IMR-90 (cell line): ENCODE measurements around the gene GLIS1. TPM values are rescaled to one million over a fixed set of nuclear protein-coding genes. Genes with fewer than 3 reads are reported as not detected.

Experiments used
- ATAC-seq: fragments of 200-7000 bp; cut with Tn5 transposase; 2 replicates; pipeline ENCODE4 v1.9.1; 2020; ENCODE audit warnings: low read depth, mild to moderate bottlenecking, moderate library complexity
- BruUV-seq: library from RNA; stranded (reverse); fragments of 400-500 nt; replicated peaks from 2 replicates; lab custom pipeline; 2021; lab: Mats Ljungman, UMichigan
- CTCF ChIA-PET: fragments of 300-600 bp; formaldehyde crosslinking; extraction: SDS; loops from one replicate; lab custom pipeline; 2021; ENCODE audit warnings: antibody characterized with exemption; lab: Yijun Ruan, JAX
- POLR2A ChIA-PET: fragments of 300-600 bp; sonication (Branson Sonifier 250); formaldehyde crosslinking; loops from one replicate; lab custom pipeline; 2022; ENCODE audit warnings: antibody characterized with exemption; ENCODE audit not compliant: unreplicated experiment; lab: Charles Lee
- DNase-seq: peaks from one replicate; pipeline ENCODE4 v3.0.0; 2013
- H2AFZ ChIP-seq: replicated peaks from 2 replicates; pipeline ENCODE3; 2013; ENCODE audit warnings: low read length, mild to moderate bottlenecking; ENCODE audit not compliant: poor library complexity
- H2AK5ac ChIP-seq: 2 replicates; pipeline ENCODE4 v1.6.1; 2013; ENCODE audit warnings: low read depth, low read length, inconsistent platforms
- H2AK9ac ChIP-seq: replicated peaks from 2 replicates; pipeline ENCODE3; 2013; ENCODE audit warnings: mild to moderate bottlenecking, low read depth, low read length, moderate library complexity; ENCODE audit not compliant: poor library complexity
- H2BK120ac ChIP-seq: 2 replicates; pipeline ENCODE4 v1.6.1; 2013; ENCODE audit warnings: low read depth, low read length, inconsistent platforms
- H2BK15ac ChIP-seq: 3 replicates; pipeline ENCODE4 v1.6.1; 2013; ENCODE audit warnings: low read depth, low read length, inconsistent platforms
- H2BK20ac ChIP-seq: 2 replicates; pipeline ENCODE4 v1.6.1; 2013; ENCODE audit warnings: low read depth, mild to moderate bottlenecking, inconsistent platforms, low read length, moderate library complexity
- H2BK5ac ChIP-seq: 2 replicates; pipeline ENCODE4 v1.6.1; 2013; ENCODE audit warnings: mild to moderate bottlenecking, low read depth, low read length, inconsistent platforms; ENCODE audit not compliant: poor library complexity, severe bottlenecking
- H3K14ac ChIP-seq: replicated peaks from 2 replicates; pipeline ENCODE4 v1.6.1; 2013; ENCODE audit warnings: low read depth, low read length, inconsistent platforms
- H3K18ac ChIP-seq: 2 replicates; pipeline ENCODE4 v1.6.1; 2013; ENCODE audit warnings: low read depth, low read length, control low read depth
- H3K23ac ChIP-seq: 2 replicates; pipeline ENCODE4 v1.6.1; 2013; ENCODE audit warnings: low read depth, low read length, inconsistent platforms
- H3K27ac ChIP-seq: 2 replicates; pipeline ENCODE4 v1.5.1; 2013; ENCODE audit warnings: mild to moderate bottlenecking, control low read depth, low read length; ENCODE audit not compliant: insufficient read depth
- H3K27me3 ChIP-seq: 2 replicates; pipeline ENCODE4 v1.6.1; 2013; ENCODE audit warnings: low read length; ENCODE audit not compliant: control insufficient read depth, insufficient read depth
- H3K36me3 ChIP-seq: 2 replicates; pipeline ENCODE4 v1.6.1; 2013; ENCODE audit warnings: low read length, mixed read lengths; ENCODE audit not compliant: control insufficient read depth, insufficient read depth
- H3K4ac ChIP-seq: 2 replicates; pipeline ENCODE4 v1.6.1; 2013; ENCODE audit warnings: low read depth, low read length, inconsistent platforms
- H3K4me1 ChIP-seq: 2 replicates; pipeline ENCODE4 v1.6.1; 2013; ENCODE audit warnings: low read length, mixed read lengths; ENCODE audit not compliant: control insufficient read depth, insufficient read depth
- H3K4me2 ChIP-seq: 2 replicates; pipeline ENCODE4 v1.6.1; 2013; ENCODE audit warnings: low read depth, mild to moderate bottlenecking, control low read depth, low read length, moderate library complexity
- H3K4me3 ChIP-seq: 2 replicates; pipeline ENCODE4 v1.5.1; 2013; ENCODE audit warnings: low read depth, mild to moderate bottlenecking, control low read depth, low read length, moderate library complexity; ENCODE audit not compliant: insufficient read depth
- H3K56ac ChIP-seq: 2 replicates; pipeline ENCODE4 v1.6.1; 2013; ENCODE audit warnings: low read length, inconsistent platforms; ENCODE audit not compliant: insufficient read depth; ENCODE audit errors: extremely low read depth
- H3K79me1 ChIP-seq, 2 experiments: 2 replicates each; pipeline ENCODE4 v1.6.1; 2013; ENCODE audit warnings: low read length in 2 of 2, inconsistent platforms in 1 of 2, low read depth in 1 of 2
- H3K9ac ChIP-seq: 2 replicates; pipeline ENCODE4 v1.6.1; 2013; ENCODE audit warnings: low read depth, low read length, control low read depth
- H3K9me1 ChIP-seq: 2 replicates; pipeline ENCODE4 v1.6.1; 2013; ENCODE audit warnings: low read length, inconsistent platforms; ENCODE audit not compliant: insufficient read depth
- H3K9me3 ChIP-seq: 2 replicates; pipeline ENCODE4 v1.6.1; 2013; ENCODE audit warnings: low read length; ENCODE audit not compliant: control insufficient read depth, insufficient read depth
- H4K20me1 ChIP-seq: 2 replicates; pipeline ENCODE4 v1.6.1; 2013; ENCODE audit warnings: low read length, inconsistent platforms; ENCODE audit not compliant: insufficient read depth
- H4K5ac ChIP-seq: 2 replicates; pipeline ENCODE4 v1.6.1; 2013; ENCODE audit warnings: mild to moderate bottlenecking, low read depth, low read length, control low read depth
- H4K8ac ChIP-seq, 2 experiments: 2 replicates each; pipeline ENCODE4 v1.6.1; 2013; ENCODE audit warnings: low read depth in 2 of 2, low read length in 2 of 2, control low read depth in 1 of 2, inconsistent platforms in 1 of 2
- H4K91ac ChIP-seq: 2 replicates; pipeline ENCODE4 v1.6.1; 2013; ENCODE audit warnings: low read depth, low read length, inconsistent platforms; ENCODE audit not compliant: insufficient read depth
- CEBPB ChIP-seq: IDR thresholded peaks from 2 replicates; pipeline ENCODE4 v1.6.1; 2012; ENCODE audit warnings: low read depth, low read length, improper control_type of control experiment
- CHD1 ChIP-seq: IDR thresholded peaks from 2 replicates; pipeline ENCODE4 v1.6.1; 2012; ENCODE audit warnings: low read depth, low read length, improper control_type of control experiment
- CTCF ChIP-seq: conservative IDR thresholded peaks from 2 replicates; pipeline ENCODE4 v1.5.1; 2012; ENCODE audit warnings: mild to moderate bottlenecking, low read depth, low read length, improper control_type of control experiment
- FOS ChIP-seq: fragments of 150-350 bp; IDR thresholded peaks from 2 replicates; pipeline ENCODE4 v1.6.1; 2016; ENCODE audit warnings: low read depth, low read length
- MAFK ChIP-seq: IDR thresholded peaks from 2 replicates; pipeline ENCODE4 v1.6.1; 2012; ENCODE audit warnings: low read depth, low read length, improper control_type of control experiment
- MAZ ChIP-seq: IDR thresholded peaks from 2 replicates; pipeline ENCODE4 v1.6.1; 2012; ENCODE audit warnings: low read depth, mild to moderate bottlenecking, low read length, improper control_type of control experiment, moderate library complexity, borderline replicate concordance
- MXI1 ChIP-seq: IDR thresholded peaks from 2 replicates; pipeline ENCODE4 v1.6.1; 2012; ENCODE audit warnings: low read depth, mild to moderate bottlenecking, low read length, moderate library complexity, borderline replicate concordance
- RAD21 ChIP-seq: IDR thresholded peaks from 2 replicates; pipeline ENCODE4 v1.6.1; 2012; ENCODE audit warnings: low read length, improper control_type of control experiment
- RCOR1 ChIP-seq: IDR thresholded peaks from 2 replicates; pipeline ENCODE4 v1.6.1; 2012; ENCODE audit warnings: mild to moderate bottlenecking, low read length, improper control_type of control experiment; ENCODE audit not compliant: insufficient replicate concordance
- RFX5 ChIP-seq: IDR thresholded peaks from 2 replicates; pipeline ENCODE4 v1.8.0; 2012; ENCODE audit warnings: low read depth, mild to moderate bottlenecking, low read length, moderate library complexity
- USF2 ChIP-seq: fragments of 150-350 bp; IDR thresholded peaks from 2 replicates; pipeline ENCODE4 v1.6.1; 2017; ENCODE audit warnings: mild to moderate bottlenecking, antibody characterized with exemption, low read length, low read depth
- whole genome bisulfite sequencing, 2 experiments: methylation state at CpG; one replicate each; pipeline versions ENCODE4 v1.1.5 to v1.1.7; 2013; ENCODE audit warnings: missing lambda C conversion rate in 2 of 2; ENCODE audit not compliant: insufficient read length in 1 of 2; ENCODE audit errors: extremely low coverage in 2 of 2; 5-methylcytosine and 5-hydroxymethylcytosine counted together
- dilution Hi-C: fragments of 300-500 bp; cut with HindIII; formaldehyde crosslinking; loops from one replicate; pipeline ENCODE4 v1.14.3; 2018; ENCODE audit warnings: low sequenced_read_pairs; ENCODE audit not compliant: unreplicated experiment
- in situ Hi-C: fragments of 300-500 bp; cut with MboI; formaldehyde crosslinking; loops from 3 replicates; pipeline ENCODE4 v1.14.3; 2019; ENCODE audit warnings: low sequenced_read_pairs, inconsistent platforms, mixed read lengths
- intact Hi-C: fragments of 100-400 bp; cut with micrococcal nuclease; formaldehyde crosslinking; loops from 2 replicates; pipeline ENCODE4 v1.10.0; 2022
- polyA plus RNA-seq, 3 experiments: library from polyadenylated mRNA; depleted of rRNA; stranded (reverse); fragments of >200 nt; gene quantifications; 2 replicates each; pipeline ENCODE4 v1.2.3, GENCODE V29; 2012; ENCODE audit warnings: low replicate concordance in 1 of 3
- total RNA-seq: library from RNA; depleted of rRNA; stranded (reverse); fragments of >200 nt; gene quantifications from 2 replicates; pipeline ENCODE4 v1.2.3, GENCODE V29; 2012
- TF ChIP-seq, protein P1 (sequence below): fragments of 150-350 bp; IDR thresholded peaks from 2 replicates; pipeline ENCODE4 v1.6.1; 2016; ENCODE audit warnings: low read depth, mild to moderate bottlenecking, low read length, moderate library complexity, borderline replicate concordance

GLIS1 gene
- total and polyA plus RNA-seq, 2 of the 4 experiments (the other 2 are of a cell fraction), result 0.18 to 2.3 TPM

DNA sequence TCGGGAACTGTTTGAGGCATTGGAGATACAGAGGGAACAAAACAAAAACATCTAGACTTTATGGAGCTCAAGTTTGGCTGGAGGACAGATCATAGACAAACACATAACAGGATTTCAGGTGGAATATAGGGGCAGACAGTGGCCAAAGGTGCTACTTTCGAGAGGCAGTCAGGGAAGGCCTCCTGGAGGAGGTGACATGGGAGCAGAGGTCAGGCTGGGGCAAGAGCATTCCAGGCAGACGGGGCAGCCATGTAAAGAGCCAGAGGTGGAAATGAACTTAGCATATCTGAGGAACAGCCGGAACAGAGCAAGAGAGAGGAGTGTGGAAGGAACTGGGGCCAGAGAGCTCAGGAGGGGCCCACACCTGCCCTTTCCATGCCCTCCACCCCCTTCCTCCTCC lies 157.5 kb downstream of the GLIS1 start (continued):
- no peak for TF ChIP-seq MAZ
- no peak for TF ChIP-seq MXI1
- no peak for TF ChIP-seq FOS

DNA sequence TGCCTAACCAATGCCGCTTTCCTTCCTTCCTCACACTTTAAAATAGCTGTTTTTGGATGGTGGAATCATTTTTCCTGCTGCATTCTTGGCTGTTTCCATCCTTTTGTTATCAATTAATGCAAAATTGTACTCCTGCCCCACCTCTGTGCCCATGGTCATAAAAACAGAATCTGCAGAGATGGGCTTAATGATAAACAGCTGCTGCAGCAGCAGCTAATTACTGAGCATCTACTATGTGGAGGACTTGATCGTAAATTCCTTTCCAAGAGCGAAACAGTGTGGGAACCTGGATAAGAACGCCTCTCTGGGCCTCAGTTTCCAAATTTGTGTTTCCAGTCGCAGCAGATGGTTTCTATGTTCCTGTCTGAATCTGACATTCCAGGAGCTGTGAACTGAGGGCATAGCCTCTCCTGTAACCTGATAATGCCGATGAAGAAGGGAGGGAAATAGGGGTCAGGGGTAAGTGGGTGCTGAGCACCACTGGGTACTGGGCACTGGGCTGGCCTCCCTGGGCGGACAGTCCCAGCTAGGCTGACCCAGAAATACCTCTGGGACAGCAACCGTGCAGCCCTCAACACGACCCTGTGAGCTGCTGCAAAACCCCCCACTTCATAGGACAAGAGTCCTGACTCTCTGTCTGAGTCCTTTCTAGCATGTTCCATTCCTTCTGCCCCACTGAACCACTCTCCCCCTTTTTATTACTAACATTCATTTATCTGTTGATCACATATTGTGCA lies 158.1 kb downstream of the GLIS1 start:
- DNase-seq (no peak), ATAC-seq (no peak)
- Histone ChIP-seq H2AK9ac (no peak overlapping the region), H4K91ac (no peak overlapping the region), H3K4me1 (peaks cover 7% of the 10 kb centered on the region; the same call in 1 of the 2 replicates), H3K79me1 (no peaks in the 10 kb centered on the region), H3K23ac (no peak overlapping the region), H3K4me3 (no peak overlapping the region), H2BK5ac (no peak overlapping the region), H3K36me3 (no peaks in the 10 kb centered on the region; the same call in 1 of the 2 replicates), H4K20me1 (0 out of 2 replicates have a peak, but pooled peaks cover 3% of the 10 kb centered on the region), H3K27ac (no peak overlapping the region), H2AFZ (no peak overlapping the region), H4K8ac (no peak overlapping the region), H3K9me1 (peaks cover 15% of the 10 kb centered on the region; the same call in 1 of the 2 replicates), H2AK5ac (no peak overlapping the region), H3K14ac (no peak overlapping the region), H2BK20ac (no peak overlapping the region), H3K27me3 (no peaks in the 10 kb centered on the region), H3K18ac (no peak overlapping the region), H3K4ac (no peak overlapping the region), H3K9ac (no peak overlapping the region), H3K56ac (no peak overlapping the region), H3K9me3 (no peaks in the 10 kb centered on the region), H2BK120ac (no peak overlapping the region), H3K4me2 (no peak overlapping the region), H4K5ac (no peak overlapping the region), H2BK15ac (no peak overlapping the region)
- in situ Hi-C loops, result no loop called here
- dilution Hi-C loops, result no loop called here
- intact Hi-C loops, result no loop called here
- BruUV-seq, result no TSS peak
- CTCF ChIA-PET, result interaction anchor here (0.6 to 1.1 kb wide), 2 partner anchors 9 to 1747 kb away, joined by 3 read pairs; no protein-coding TSS in a partner anchor
- WGBS, 2 experiments, result 70% methylated on average over 3 of the region's 9 CpGs; no CpG with 5 or more reads in 1 of the 2 experiments
- POLR2A ChIA-PET, result no interaction called here
- TF ChIP-seq, protein P1, sequence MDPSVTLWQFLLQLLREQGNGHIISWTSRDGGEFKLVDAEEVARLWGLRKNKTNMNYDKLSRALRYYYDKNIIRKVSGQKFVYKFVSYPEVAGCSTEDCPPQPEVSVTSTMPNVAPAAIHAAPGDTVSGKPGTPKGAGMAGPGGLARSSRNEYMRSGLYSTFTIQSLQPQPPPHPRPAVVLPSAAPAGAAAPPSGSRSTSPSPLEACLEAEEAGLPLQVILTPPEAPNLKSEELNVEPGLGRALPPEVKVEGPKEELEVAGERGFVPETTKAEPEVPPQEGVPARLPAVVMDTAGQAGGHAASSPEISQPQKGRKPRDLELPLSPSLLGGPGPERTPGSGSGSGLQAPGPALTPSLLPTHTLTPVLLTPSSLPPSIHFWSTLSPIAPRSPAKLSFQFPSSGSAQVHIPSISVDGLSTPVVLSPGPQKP, result no peak
- TF ChIP-seq RCOR1 (no peak), CEBPB (no peak), CHD1 (no peak), RFX5 (no peak), CTCF (no peak), USF2 (no peak), MAFK (no peak), MXI1 (no peak), MAZ (no peak), RAD21 (no peak)
